Lung (tissue), 12 donors: ENCODE results near the gene ACTR1A. TPM values are rescaled to one million over a fixed set of nuclear protein-coding genes. Genes with fewer than 3 reads are reported as not detected.

Experiments used
- ATAC-seq: fragments of 200-7000 bp; cut with Tn5 transposase; one replicate; pipeline ENCODE4 v1.9.1; 2020; ENCODE audit warnings: moderate number of reproducible peaks; ENCODE audit not compliant: insufficient read depth, low FRiP score
- DNase-seq, 3 donors: peaks; one replicate each; pipeline ENCODE4 v3.0.0-alpha.2; 2013 to 2017
- H3K27ac ChIP-seq, 2 donors: one replicate each; pipeline ENCODE4 v1.5.1; 2013; ENCODE audit warnings: mild to moderate bottlenecking in 2 of 2, moderate library complexity in 2 of 2, control low read depth in 1 of 2, inconsistent platforms in 1 of 2, low read depth in 1 of 2, low read length in 1 of 2
- H3K27me3 ChIP-seq, 3 donors: one replicate each; pipeline ENCODE4 v1.5.1; 2013; ENCODE audit warnings: low read length in 2 of 3; ENCODE audit not compliant: control insufficient read depth in 3 of 3, insufficient read depth in 3 of 3
- H3K36me3 ChIP-seq, 4 donors: one replicate each; pipeline ENCODE4 v1.5.1; 2013; ENCODE audit warnings: low read length in 4 of 4, mild to moderate bottlenecking in 1 of 4, moderate library complexity in 1 of 4; ENCODE audit not compliant: control insufficient read depth in 4 of 4, insufficient read depth in 4 of 4
- H3K4me1 ChIP-seq, 5 donors: one replicate each; pipeline ENCODE4 v1.5.1; 2013; ENCODE audit warnings: low read length in 5 of 5, mild to moderate bottlenecking in 2 of 5, moderate library complexity in 1 of 5; ENCODE audit not compliant: control insufficient read depth in 5 of 5, insufficient read depth in 5 of 5
- H3K4me3 ChIP-seq: one replicate; pipeline ENCODE4 v1.5.1; 2013; ENCODE audit warnings: mild to moderate bottlenecking, control low read depth, moderate library complexity
- H3K9ac ChIP-seq, 2 donors: one replicate each; pipeline ENCODE4 v1.5.1; 2013; ENCODE audit warnings: low read length in 2 of 2, control low read depth in 1 of 2; ENCODE audit not compliant: insufficient read depth in 1 of 2
- H3K9me3 ChIP-seq, 4 donors: one replicate each; pipeline ENCODE4 v1.5.1; 2013; ENCODE audit warnings: low read length in 3 of 4, mild to moderate bottlenecking in 1 of 4, moderate library complexity in 1 of 4; ENCODE audit not compliant: control insufficient read depth in 4 of 4, insufficient read depth in 3 of 4
- CTCF ChIP-seq: IDR thresholded peaks from 2 replicates; pipeline ENCODE4 v1.5.1; 2012; ENCODE audit warnings: mild to moderate bottlenecking; ENCODE audit errors: control extremely low read depth, extremely low read depth
- WGBS, 2 donors: extraction: QIAGEN DNeasy Blood & Tissue Kit; methylation state at CpG; one replicate each; pipeline ENCODE4 v1.1.7; 2013; 5-methylcytosine and 5-hydroxymethylcytosine counted together
- polyA plus RNA-seq, 2 donors: library from polyadenylated mRNA; stranded (reverse); fragments of 200-250 nt; gene quantifications; one replicate each; pipeline ENCODE4 v1.2.1, GENCODE V29; 2013
- total RNA-seq, 2 donors: library from RNA; depleted of rRNA in 1 of 2; stranded (reverse); fragments of >200 nt in 1 of 2; gene quantifications; one replicate each; pipeline ENCODE4 v1.2.1, GENCODE V29; 2014 to 2021
- donor health status: control.
- donor health status: control.
- donor health status: Bipolar disorder and iron deficiency.
- donor health status: healthy.
- donor health status: DM: yes; HTN: yes; CAD: no.

ACTR1A gene
- total and polyA plus RNA-seq, 4 donors: 72.0 to 96.0 (median 84.3) TPM

GRCh38 chr10:102546606-102547320 lies 44.3 kb upstream of the ACTR1A start:
- Histone ChIP-seq H3K9me3 (no peaks in the 10 kb centered on the region), H3K4me3 (no peak overlapping the region), H3K27me3 (no peaks in the 10 kb centered on the region), H3K36me3 (peaks cover 3 to 8% (median 6%) of the 10 kb centered on the region in 4 donors), H3K9ac (no peak overlapping the region), H3K27ac (no peak overlapping the region), H3K4me1 (peaks cover 0 to 10% (median 3%) of the 10 kb centered on the region in 5 donors)
- no peak for TF ChIP-seq CTCF
- 60 to 78% methylated on average over 12 of the region's 12 CpGs for WGBS, 2 donors
- no peak for ATAC-seq
- DNase-seq: peak in 2 of 3 donors; percentile 29 to 57

- H3K9me3 ChIP-seq: no peaks in the 10 kb centered on the region
- WGBS, 2 donors: 0 to 7% methylated on average over 2 of the region's 2 CpGs
- no peak for TF ChIP-seq CTCF
- H3K27ac ChIP-seq: no peak overlapping the region
- peaks cover under 1 to 6% (median 6%) of the 10 kb centered on the region in 4 donors for H3K36me3 ChIP-seq
- no peak overlapping the region for H3K4me3 ChIP-seq
- no peak for ATAC-seq
- no peak for DNase-seq
- peaks cover 0 to 10% (median 3%) of the 10 kb centered on the region in 5 donors for H3K4me1 ChIP-seq
- H3K9ac ChIP-seq: no peak overlapping the region
- H3K27me3 ChIP-seq: no peaks in the 10 kb centered on the region
Observed at GRCh38 chr10:102545997-102546396, 43.5 kb upstream of the ACTR1A start.

GRCh38 chr10:102545265-102545871 lies 42.9 kb upstream of the ACTR1A start:
- H3K4me3 ChIP-seq: no peak overlapping the region
- DNase-seq: no peak
- no peaks in the 10 kb centered on the region for H3K9me3 ChIP-seq
- no peak overlapping the region for H3K9ac ChIP-seq
- no peak overlapping the region for H3K27ac ChIP-seq
- H3K27me3 ChIP-seq: no peaks in the 10 kb centered on the region
- peaks cover 0 to 10% (median 3%) of the 10 kb centered on the region in 5 donors for H3K4me1 ChIP-seq
- peaks cover 0 to 6% (median 4%) of the 10 kb centered on the region in 4 donors for H3K36me3 ChIP-seq
- no peak for TF ChIP-seq CTCF
- 86 to 87% methylated on average over 7 of the region's 7 CpGs for WGBS, 2 donors
- no peak for ATAC-seq
